Activated CD4-positive, CD25-positive, alpha-beta regulatory T cell treated with anti-CD3 and anti-CD28 coated beads, Interleukin-2, amount 50 U/mL, for 72 hours (primary cell): Measurements from ENCODE around the gene APOF.
A peak's percentile ranks its signal among the peaks of the same experiment; 100 is the strongest.
"Not testable (repeated sequence)": the region's sequence is repeated elsewhere in the genome, so short reads cannot be mapped to it uniquely, and the experiment has no call there.

Experiments
- DNase-seq: peaks from one replicate; pipeline ENCODE4 v3.0.0; 2021

The APOF gene

GRCh38 chr12:56330936-56331490 lies 31.6 kb downstream of the APOF start:
- no peak for DNase-seq

GRCh38 chr12:56326533-56326932 lies 36.1 kb downstream of the APOF start:
- DNase-seq = no peak

- no peak for DNase-seq
Observed at GRCh38 chr12:56326126-56326525, 36.5 kb downstream of the APOF start.

GRCh38 chr12:56324206-56324605 lies 38.5 kb downstream of the APOF start:
- no peak for DNase-seq

GRCh38 chr12:56321610-56322009 lies 41.0 kb downstream of the APOF start:
- not testable (repeated sequence) for DNase-seq

GRCh38 chr12:56321027-56321426 lies 41.6 kb downstream of the APOF start:
- DNase-seq = no peak

GRCh38 chr12:56317675-56318074 lies 45.0 kb downstream of the APOF start:
- DNase-seq = no peak

- peak; percentile 87 for DNase-seq
Observed at GRCh38 chr12:56315622-56316473, 46.8 kb downstream of the APOF start, which contains the start of gene CNPY2. CNPY2 (minus strand) TSS chr12:56315988; CDS start chr12:56315217, 771 bp downstream.

- DNase-seq = no peak
Observed at GRCh38 chr12:56315249-56315621, 47.4 kb downstream of the APOF start.

GRCh38 chr12:56311003-56311402 lies 51.7 kb downstream of the APOF start:
- DNase-seq = no peak
